Skeletal muscle tissue (tissue), 4 donors: Measurements from ENCODE around the gene AQP2. TPM values are rescaled to one million over a fixed set of nuclear protein-coding genes. Genes with fewer than 3 reads are reported as not detected.

Source experiments
- H3K27ac ChIP-seq: one replicate; pipeline ENCODE4 v1.7.0; 2013; ENCODE audit warnings: mild to moderate bottlenecking, low read depth, low read length, inconsistent platforms
- H3K27me3 ChIP-seq, 3 donors: one replicate each; pipeline ENCODE4 v1.7.0; 2013; ENCODE audit warnings: low read length in 3 of 3; ENCODE audit not compliant: control insufficient read depth in 3 of 3, insufficient read depth in 3 of 3
- H3K36me3 ChIP-seq, 3 donors: one replicate each; pipeline ENCODE4 v1.7.0; 2013; ENCODE audit warnings: low read length in 3 of 3; ENCODE audit not compliant: control insufficient read depth in 3 of 3, insufficient read depth in 3 of 3
- H3K4me1 ChIP-seq, 3 donors: one replicate each; pipeline ENCODE4 v1.7.0; 2013; ENCODE audit warnings: low read length in 3 of 3, mild to moderate bottlenecking in 3 of 3; ENCODE audit not compliant: control insufficient read depth in 3 of 3, insufficient read depth in 3 of 3
- H3K4me3 ChIP-seq, 3 donors: one replicate each; pipeline ENCODE4 v1.7.0; 2013; ENCODE audit warnings: low read length in 3 of 3
- H3K9ac ChIP-seq, 3 donors: one replicate each; pipeline ENCODE4 v1.7.0; 2013; ENCODE audit warnings: low read length in 3 of 3, mild to moderate bottlenecking in 3 of 3, moderate library complexity in 2 of 3, low read depth in 1 of 3
- H3K9me3 ChIP-seq, 3 donors: one replicate each; pipeline ENCODE4 v1.7.0; 2013; ENCODE audit warnings: low read length in 3 of 3; ENCODE audit not compliant: control insufficient read depth in 3 of 3
- total RNA-seq: library from RNA; depleted of rRNA; stranded (reverse); fragments of >200 nt; gene quantifications from one replicate; pipeline ENCODE4 v1.2.3, GENCODE V29; 2014
- donor health status: Osteomylitis.

The AQP2 gene, protein sequence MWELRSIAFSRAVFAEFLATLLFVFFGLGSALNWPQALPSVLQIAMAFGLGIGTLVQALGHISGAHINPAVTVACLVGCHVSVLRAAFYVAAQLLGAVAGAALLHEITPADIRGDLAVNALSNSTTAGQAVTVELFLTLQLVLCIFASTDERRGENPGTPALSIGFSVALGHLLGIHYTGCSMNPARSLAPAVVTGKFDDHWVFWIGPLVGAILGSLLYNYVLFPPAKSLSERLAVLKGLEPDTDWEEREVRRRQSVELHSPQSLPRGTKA
- total RNA-seq, result not detected

DNA sequence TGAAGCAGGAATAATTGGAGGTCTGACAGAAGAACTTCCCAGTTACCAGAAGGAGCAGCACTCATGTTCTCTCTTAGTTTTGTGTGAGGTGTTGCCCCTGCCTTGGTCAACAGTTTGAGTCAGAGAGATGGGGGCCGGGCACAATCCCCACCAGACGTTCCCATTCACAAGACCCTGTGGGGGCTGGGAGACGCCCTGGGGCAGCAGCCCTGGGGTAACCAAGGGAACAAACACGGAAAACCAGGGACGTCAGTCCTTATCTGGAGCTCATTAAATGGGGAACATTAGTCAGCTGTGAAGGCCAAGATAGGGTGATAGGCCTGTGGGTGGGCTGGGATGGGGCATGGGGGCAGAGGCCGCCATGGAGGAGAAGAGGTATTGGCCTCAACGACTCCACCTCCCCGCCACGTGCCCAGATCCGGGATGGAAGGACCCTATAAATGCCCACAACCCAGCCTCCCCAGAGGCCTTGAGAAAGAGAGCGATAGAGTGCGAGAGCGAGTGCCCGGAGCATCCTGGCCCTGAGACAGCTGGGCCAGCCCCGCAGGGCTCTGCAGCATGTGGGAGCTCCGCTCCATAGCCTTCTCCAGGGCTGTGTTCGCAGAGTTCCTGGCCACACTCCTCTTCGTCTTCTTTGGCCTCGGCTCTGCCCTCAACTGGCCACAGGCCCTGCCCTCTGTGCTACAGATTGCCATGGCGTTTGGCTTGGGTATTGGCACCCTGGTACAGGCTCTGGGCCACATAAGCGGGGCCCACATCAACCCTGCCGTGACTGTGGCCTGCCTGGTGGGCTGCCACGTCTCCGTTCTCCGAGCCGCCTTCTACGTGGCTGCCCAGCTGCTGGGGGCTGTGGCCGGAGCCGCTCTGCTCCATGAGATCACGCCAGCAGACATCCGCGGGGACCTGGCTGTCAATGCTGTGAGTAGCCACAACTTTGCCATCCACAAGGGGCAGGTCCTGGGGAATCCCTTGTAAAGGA lies at the start of gene AQP2:
AQP2 (plus strand) TSS at position 465 of the 979 bp plus-strand sequence; CDS start at position 559, 94 bp downstream.
- Histone ChIP-seq H3K4me1 (peaks cover 0 to 2% (median 0%) of the 10 kb centered on the region in 3 donors), H3K4me3 (no peak within 1 kb of the TSS), H3K9me3 (no peaks in the 10 kb centered on the region), H3K9ac (no peak within 1 kb of the TSS), H3K36me3 (no peaks in the 10 kb centered on the region), H3K27me3 (peaks cover 11 to 29% (median 19%) of the 10 kb centered on the region in 3 donors), H3K27ac (no peak within 1 kb of the TSS)

DNA sequence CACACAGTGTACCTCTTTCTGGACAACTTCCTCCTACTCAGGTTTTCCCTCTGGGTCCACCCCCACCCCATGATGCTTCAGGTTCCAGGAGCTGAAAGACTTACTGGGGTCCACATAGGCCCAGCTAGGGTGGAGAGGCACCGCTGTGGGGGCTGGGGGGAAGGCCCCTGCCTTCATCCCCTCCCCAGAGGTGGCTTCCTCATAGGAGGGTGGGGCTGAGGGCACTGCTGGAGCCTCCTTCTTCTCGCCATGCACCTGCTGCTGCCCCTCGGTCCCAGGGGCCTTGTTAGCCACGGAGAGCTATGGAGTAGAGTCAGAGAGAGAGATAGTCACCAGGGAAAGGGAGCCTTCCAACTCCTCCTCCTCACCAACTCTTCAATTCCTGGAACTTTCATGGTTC lies 49.5 kb upstream of the AQP2 start:
- H3K4me3 ChIP-seq, result no peak overlapping the region
- no peaks in the 10 kb centered on the region for H3K36me3 ChIP-seq
- peaks cover 0 to 7% (median 4%) of the 10 kb centered on the region in 3 donors for H3K4me1 ChIP-seq
- H3K27me3 ChIP-seq, result peaks cover 29 to 37% (median 34%) of the 10 kb centered on the region in 3 donors
- no peak overlapping the region for H3K9ac ChIP-seq
- H3K27ac ChIP-seq, result no peak overlapping the region
- no peaks in the 10 kb centered on the region for H3K9me3 ChIP-seq

DNA sequence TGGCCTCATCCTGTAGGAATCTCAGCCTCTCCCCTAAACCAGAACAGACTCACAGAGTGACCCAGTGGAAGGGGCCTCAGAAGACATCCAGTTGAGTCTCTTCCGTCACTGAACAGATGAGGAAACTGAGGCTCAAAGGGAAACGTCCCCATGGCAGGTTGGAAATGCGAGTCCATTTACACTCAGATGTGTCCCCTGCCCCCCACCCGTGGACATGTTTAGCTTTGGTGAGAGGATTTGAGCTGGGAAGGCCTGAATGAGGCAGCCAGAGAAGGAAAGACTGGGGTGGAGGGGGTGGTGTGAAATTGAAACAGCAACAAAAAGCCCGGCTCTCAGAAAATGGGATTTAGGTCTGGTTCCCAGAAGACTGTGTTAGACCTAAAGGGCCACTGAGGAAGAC lies 48.6 kb upstream of the AQP2 start:
- Histone ChIP-seq H3K27me3 (peaks cover 29 to 37% (median 30%) of the 10 kb centered on the region in 3 donors), H3K4me1 (peaks cover 0 to 7% (median 4%) of the 10 kb centered on the region in 3 donors), H3K9ac (no peak overlapping the region), H3K4me3 (no peak overlapping the region), H3K36me3 (no peaks in the 10 kb centered on the region), H3K27ac (no peak overlapping the region), H3K9me3 (no peaks in the 10 kb centered on the region)

DNA sequence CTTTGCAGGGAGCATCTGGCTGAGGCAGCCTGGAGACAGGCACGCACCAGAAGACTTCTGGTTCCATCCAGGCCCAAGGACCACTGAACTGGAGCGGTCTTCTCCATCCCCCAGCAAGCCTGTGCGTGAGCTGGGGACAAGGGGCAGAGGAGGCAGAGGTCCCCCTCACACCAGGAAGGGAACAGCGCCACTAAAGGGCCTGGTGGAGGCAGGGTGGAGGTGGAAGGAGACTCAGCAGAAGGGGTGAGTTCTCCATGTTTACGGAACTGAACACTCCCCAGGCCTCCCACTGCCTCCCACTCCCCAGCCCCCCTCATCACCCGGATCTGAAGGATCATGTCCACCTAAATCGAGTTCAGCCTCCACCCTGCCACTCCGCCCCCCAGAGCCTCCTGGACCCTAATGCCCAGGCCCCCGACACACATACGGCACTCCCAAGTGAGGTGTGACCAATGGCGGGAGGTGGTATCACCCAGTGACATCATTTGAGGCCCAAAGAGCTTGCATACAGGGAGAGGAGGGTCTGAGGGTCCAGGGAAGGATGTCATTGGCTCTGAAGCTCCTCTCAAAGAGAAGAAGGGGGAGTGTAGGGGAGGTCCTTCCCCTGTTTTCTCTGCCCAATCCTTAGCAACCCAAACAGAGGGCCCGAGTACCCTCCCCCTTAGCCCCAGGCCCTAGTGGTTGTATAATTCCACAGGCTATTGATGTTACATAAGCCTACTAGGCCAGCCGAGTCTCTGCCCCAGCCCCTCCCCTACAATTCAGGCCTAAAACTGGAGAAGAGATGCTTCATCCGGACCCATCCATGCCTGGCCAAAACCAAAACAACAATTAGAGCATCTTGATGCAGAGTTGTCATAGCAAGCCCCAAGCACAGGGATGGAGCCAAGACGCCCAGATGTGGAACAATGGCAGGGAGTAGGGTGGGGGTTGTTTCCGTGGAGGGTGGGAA lies 47.9 kb upstream of the AQP2 start:
- Histone ChIP-seq H3K4me3 (no peak overlapping the region), H3K27ac (no peak overlapping the region), H3K9ac (no peak overlapping the region), H3K4me1 (peaks cover 0 to 7% (median 4%) of the 10 kb centered on the region in 3 donors), H3K36me3 (no peaks in the 10 kb centered on the region), H3K27me3 (peaks cover 29 to 37% (median 30%) of the 10 kb centered on the region in 3 donors), H3K9me3 (no peaks in the 10 kb centered on the region)

DNA sequence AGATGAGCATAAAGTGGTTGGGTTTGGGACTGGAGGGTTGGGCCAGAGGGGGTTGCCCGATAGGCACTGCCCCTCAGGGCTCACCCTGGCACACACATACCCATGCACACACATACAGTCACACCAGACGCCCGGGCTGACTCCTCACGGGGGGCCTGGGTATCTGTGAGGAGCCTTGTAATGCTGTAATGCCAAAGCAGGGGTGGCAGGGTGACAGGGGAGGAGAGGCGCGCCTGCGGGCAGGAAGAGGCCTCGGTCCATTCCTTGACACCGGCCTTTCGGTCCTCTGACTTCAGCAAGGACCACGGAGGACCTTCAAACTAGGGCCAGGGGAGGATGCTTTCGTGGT lies 47.2 kb upstream of the AQP2 start:
- peak overlapping the region in 2 of 3 donors; percentile 14 to 35 for H3K4me3 ChIP-seq
- no peaks in the 10 kb centered on the region for H3K36me3 ChIP-seq
- H3K4me1 ChIP-seq, result peaks cover 0 to 7% (median 4%) of the 10 kb centered on the region in 3 donors
- no peaks in the 10 kb centered on the region for H3K9me3 ChIP-seq
- H3K27ac ChIP-seq, result no peak overlapping the region
- peaks cover 26 to 37% (median 29%) of the 10 kb centered on the region in 3 donors for H3K27me3 ChIP-seq
- H3K9ac ChIP-seq, result no peak overlapping the region

DNA sequence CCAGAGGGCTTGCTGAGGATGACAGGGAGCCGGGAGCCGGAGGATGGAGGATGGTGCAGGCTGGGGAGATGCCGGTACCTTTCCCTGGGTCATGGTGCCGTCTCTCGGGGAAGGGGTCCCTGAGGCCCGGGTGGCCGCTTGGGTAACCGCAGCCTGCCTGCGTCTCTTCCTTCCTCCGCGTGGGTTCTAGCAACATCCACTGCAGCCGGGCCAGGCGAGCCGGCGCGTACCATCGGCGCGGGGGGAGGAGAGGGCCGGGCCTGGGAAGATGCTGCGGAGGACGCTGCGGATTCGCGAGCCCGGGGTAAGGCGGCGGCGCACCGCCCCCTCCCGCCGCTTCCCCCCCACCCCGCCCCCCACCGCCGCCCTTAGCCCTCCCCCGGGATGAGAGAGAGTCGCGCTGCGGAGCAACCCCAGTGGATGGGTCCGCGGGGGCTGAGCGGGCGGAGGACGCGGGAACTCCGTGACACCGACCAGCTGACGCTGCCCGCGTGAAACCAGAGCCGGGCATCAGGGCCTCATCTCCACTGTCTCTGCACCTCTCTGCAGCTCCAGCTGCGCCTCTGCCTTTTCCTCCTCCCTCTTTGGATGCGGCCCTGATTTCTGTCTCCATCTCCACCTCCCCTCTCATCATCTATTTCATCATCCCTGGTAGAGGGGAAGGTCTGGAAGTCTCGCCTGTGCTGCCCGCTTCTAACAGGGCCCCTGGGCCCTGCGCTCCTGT lies 46.7 kb upstream of the AQP2 start, which contains the start of gene FAIM2:
FAIM2 (minus strand) TSS at position 201 of the 724 bp plus-strand sequence; CDS start at position 93, 108 bp downstream.
- Histone ChIP-seq H3K36me3 (no peaks in the 10 kb centered on the region), H3K9me3 (no peaks in the 10 kb centered on the region), H3K9ac (peak within 1 kb of the TSS in 1 of 3 donors; percentile 16), H3K4me1 (peaks cover 0 to 7% (median 4%) of the 10 kb centered on the region in 3 donors), H3K4me3 (peak within 1 kb of the TSS; percentile 11 to 35 (median 14)), H3K27me3 (peaks cover 26 to 37% (median 29%) of the 10 kb centered on the region in 3 donors), H3K27ac (no peak within 1 kb of the TSS)

DNA sequence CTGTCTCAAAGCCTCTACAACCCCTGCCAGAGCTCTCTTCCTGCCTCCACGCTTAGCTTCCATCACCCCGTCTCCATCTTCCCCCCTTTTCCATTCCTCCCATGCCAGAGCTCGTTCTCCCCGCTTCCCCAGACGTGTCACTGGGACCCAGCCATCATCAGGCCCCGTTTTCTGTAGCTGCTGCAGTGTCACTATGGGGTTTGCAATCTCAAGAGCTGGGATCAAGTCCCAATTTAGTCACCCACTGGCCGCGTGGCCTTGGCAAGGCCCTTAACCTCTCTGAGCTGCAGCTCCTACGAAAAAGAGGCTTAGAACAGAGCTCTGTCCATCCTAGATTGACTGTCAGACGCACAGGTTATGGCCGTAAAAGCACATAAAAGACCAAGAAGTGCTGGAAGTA lies 45.9 kb upstream of the AQP2 start:
- H3K27ac ChIP-seq, result no peak overlapping the region
- no peaks in the 10 kb centered on the region for H3K36me3 ChIP-seq
- H3K4me1 ChIP-seq, result peaks cover 0 to 7% (median 4%) of the 10 kb centered on the region in 3 donors
- H3K9me3 ChIP-seq, result no peaks in the 10 kb centered on the region
- H3K9ac ChIP-seq, result no peak overlapping the region
- peaks cover 22 to 33% (median 29%) of the 10 kb centered on the region in 3 donors for H3K27me3 ChIP-seq
- no peak overlapping the region for H3K4me3 ChIP-seq

DNA sequence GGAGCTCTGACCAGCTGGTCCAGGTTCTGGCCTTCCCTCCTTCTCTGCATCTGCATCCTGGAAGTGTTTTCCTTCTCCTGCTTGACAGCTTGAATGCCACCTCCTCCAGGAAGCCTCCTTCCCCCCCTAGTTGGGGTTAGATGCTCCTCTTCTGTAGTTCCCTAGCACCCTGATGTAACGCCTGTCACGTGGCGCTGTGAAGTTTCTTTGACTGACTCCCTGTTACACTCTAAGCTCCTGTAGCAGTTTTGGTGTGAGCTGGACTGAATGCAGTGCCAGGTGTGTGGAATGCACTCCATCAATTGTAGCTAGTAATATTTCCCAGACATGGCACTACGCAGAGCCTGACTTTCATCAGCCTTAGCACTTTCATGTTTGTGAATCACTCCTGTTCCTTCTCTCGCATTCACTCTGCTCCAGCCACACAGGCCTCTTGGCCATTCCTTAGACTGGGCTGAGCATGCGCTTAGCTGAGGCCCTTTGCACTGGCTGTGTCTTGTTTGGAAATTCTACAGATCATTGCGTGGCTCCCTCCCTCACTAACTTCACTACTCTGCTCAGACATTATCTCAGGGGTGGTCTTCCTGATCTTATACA lies 44.7 kb upstream of the AQP2 start:
- Histone ChIP-seq H3K4me1 (peaks cover 0 to 7% (median 4%) of the 10 kb centered on the region in 3 donors), H3K27ac (no peak overlapping the region), H3K27me3 (peaks cover 17 to 29% (median 24%) of the 10 kb centered on the region in 3 donors), H3K36me3 (no peaks in the 10 kb centered on the region), H3K9ac (no peak overlapping the region), H3K9me3 (no peaks in the 10 kb centered on the region), H3K4me3 (no peak overlapping the region)
